WTC11 (cell line): Measurements from ENCODE around the gene SLC34A1. TPM values are rescaled to one million over a fixed set of nuclear protein-coding genes. Genes with fewer than 3 reads are reported as not detected.

Experiments
- ATAC-seq: fragments of 200-7000 bp; cut with Tn5 transposase; 2 replicates; pipeline ENCODE4 v1.10.0; 2021; ENCODE audit warnings: mild to moderate bottlenecking, moderate library complexity
- CTCF ChIA-PET: fragments of 300-600 bp; sonication (Branson Sonifier 250); formaldehyde crosslinking; loops from one replicate; lab custom pipeline; 2021; ENCODE audit warnings: antibody characterized with exemption; lab: Charles Lee
- POLR2A ChIA-PET: fragments of 350-600 bp; sonication (Branson Sonifier 250); formaldehyde crosslinking; loops from one replicate; lab custom pipeline; 2021; ENCODE audit warnings: antibody characterized with exemption; lab: Charles Lee
- DNase-seq: peaks from one replicate; pipeline ENCODE4 v3.0.0; 2021; ENCODE audit warnings: low spot score
- H3K27ac Mint-ChIP-seq: 2 replicates; pipeline ENCODE4 v1.8.0; 2021; ENCODE audit warnings: mixed read lengths
- H3K27me3 Mint-ChIP-seq: 2 replicates; pipeline ENCODE4 v1.8.0; 2021; ENCODE audit warnings: low read depth, mild to moderate bottlenecking, moderate library complexity, mixed read lengths
- H3K36me3 Mint-ChIP-seq: 2 replicates; pipeline ENCODE4 v1.8.0; 2021; ENCODE audit warnings: mixed read lengths
- H3K4me1 Mint-ChIP-seq: 2 replicates; pipeline ENCODE4 v1.8.0; 2022; ENCODE audit warnings: mixed read lengths
- H3K4me3 Mint-ChIP-seq: 2 replicates; pipeline ENCODE4 v1.8.0; 2021; ENCODE audit warnings: mild to moderate bottlenecking, moderate library complexity, mixed read lengths
- H3K9me3 Mint-ChIP-seq: 2 replicates; pipeline ENCODE4 v1.8.0; 2021; ENCODE audit warnings: mixed read lengths
- AR ChIP-seq: fragments of 250-450 bp; sonication (Bioruptor Pico); IDR thresholded peaks from 2 replicates; pipeline ENCODE4 v1.9.0; 2021; ENCODE audit warnings: mild to moderate bottlenecking
- ATF1 ChIP-seq: sonication (generic); formaldehyde crosslinking; IDR thresholded peaks from 2 replicates; pipeline ENCODE4 v1.8.1; 2023; ENCODE audit warnings: mild to moderate bottlenecking, moderate library complexity, missing genetic modification reagents
- E2F5 ChIP-seq: sonication (generic); formaldehyde crosslinking; IDR thresholded peaks from 2 replicates; pipeline ENCODE4 v1.8.1; 2022; ENCODE audit warnings: mild to moderate bottlenecking, moderate library complexity, missing genetic modification reagents
- ESRRA ChIP-seq: sonication (generic); formaldehyde crosslinking; IDR thresholded peaks from 2 replicates; pipeline ENCODE4 v1.8.1; 2022; ENCODE audit warnings: mild to moderate bottlenecking, missing genetic modification reagents, borderline replicate concordance
- FOXJ3 ChIP-seq: sonication (generic); formaldehyde crosslinking; IDR thresholded peaks from 2 replicates; pipeline ENCODE4 v1.9.0; 2021; ENCODE audit warnings: missing genetic modification reagents, mild to moderate bottlenecking, borderline replicate concordance
- FOXK1 ChIP-seq: sonication (generic); formaldehyde crosslinking; IDR thresholded peaks from 2 replicates; pipeline ENCODE4 v1.8.0; 2022; ENCODE audit warnings: mild to moderate bottlenecking, moderate library complexity, missing genetic modification reagents
- GABPB1 ChIP-seq: sonication (generic); formaldehyde crosslinking; IDR thresholded peaks from 2 replicates; pipeline ENCODE4 v1.8.1; 2023; ENCODE audit warnings: mild to moderate bottlenecking, missing genetic modification reagents
- MXD4 ChIP-seq: fragments of 250-450 bp; sonication (Bioruptor Pico); IDR thresholded peaks from 2 replicates; pipeline ENCODE4 v1.8.0; 2021; ENCODE audit warnings: mild to moderate bottlenecking, moderate library complexity, borderline replicate concordance
- NFE2L1 ChIP-seq: sonication (generic); formaldehyde crosslinking; IDR thresholded peaks from 2 replicates; pipeline ENCODE4 v1.8.1; 2023; ENCODE audit warnings: missing genetic modification reagents
- NR2C2 ChIP-seq: sonication (generic); formaldehyde crosslinking; IDR thresholded peaks from 2 replicates; pipeline ENCODE4 v1.8.0; 2022; ENCODE audit warnings: mild to moderate bottlenecking, missing genetic modification reagents
- PRRX2 ChIP-seq: fragments of 250-450 bp; sonication (Bioruptor Pico); IDR thresholded peaks from 2 replicates; pipeline ENCODE4 v1.8.0; 2021; ENCODE audit warnings: mild to moderate bottlenecking
- SOX15 ChIP-seq: fragments of 250-450 bp; sonication (Bioruptor Pico); IDR thresholded peaks from 2 replicates; pipeline ENCODE4 v1.9.0; 2021; ENCODE audit warnings: mild to moderate bottlenecking
- TEAD1 ChIP-seq: sonication (generic); formaldehyde crosslinking; IDR thresholded peaks from 2 replicates; pipeline ENCODE4 v1.8.0; 2022; ENCODE audit warnings: mild to moderate bottlenecking, missing genetic modification reagents
- ZNF219 ChIP-seq: sonication (generic); formaldehyde crosslinking; IDR thresholded peaks from 2 replicates; pipeline ENCODE4 v1.8.0; 2023; ENCODE audit warnings: missing genetic modification reagents, mild to moderate bottlenecking, borderline replicate concordance
- ZNF232 ChIP-seq: sonication (generic); formaldehyde crosslinking; IDR thresholded peaks from 2 replicates; pipeline ENCODE4 v1.8.0; 2022; ENCODE audit warnings: mild to moderate bottlenecking, missing genetic modification reagents
- ZNF396 ChIP-seq: fragments of 250-450 bp; sonication (Bioruptor Pico); IDR thresholded peaks from 2 replicates; pipeline ENCODE4 v1.8.0; 2021; ENCODE audit warnings: mild to moderate bottlenecking, moderate library complexity, borderline replicate concordance
- ZNF423 ChIP-seq: fragments of 250-450 bp; sonication (Bioruptor Pico); IDR thresholded peaks from 2 replicates; pipeline ENCODE4 v2.1.2; 2022; ENCODE audit warnings: mild to moderate bottlenecking, moderate library complexity
- total RNA-seq: library from RNA; stranded (reverse); gene quantifications from 3 replicates; pipeline ENCODE4 v1.2.3, GENCODE V29; 2021
- TF ChIP-seq, protein P1 (sequence below): fragments of 250-450 bp; sonication (Bioruptor Pico); IDR thresholded peaks from 2 replicates; pipeline ENCODE4 v1.8.0; 2021; ENCODE audit warnings: mild to moderate bottlenecking
- TF ChIP-seq, protein P2 (sequence below): fragments of 250-450 bp; sonication (Bioruptor Pico); IDR thresholded peaks from 2 replicates; pipeline ENCODE4 v1.9.0; 2021; ENCODE audit warnings: mild to moderate bottlenecking, borderline replicate concordance
- TF ChIP-seq, protein P3 (sequence below): sonication (generic); formaldehyde crosslinking; IDR thresholded peaks from 2 replicates; pipeline ENCODE4 v1.8.1; 2022; ENCODE audit warnings: low read depth, missing genetic modification reagents, borderline replicate concordance

The SLC34A1 gene
- total RNA-seq, 1 experiment from 2014 or later: not detected

GRCh38 chr5:177393990-177394389, 9.8 kb downstream of the SLC34A1 start:
- ChIA-PET POLR2A (interaction anchor here (0.6 to 1.5 kb wide), 3 partner anchors 9 to 64 kb away, joined by 3 to 6 read pairs (median 4); no protein-coding TSS in a partner anchor), CTCF (interaction anchor here (0.6 to 9.6 kb wide), 7 partner anchors 9 to 167 kb away, joined by 3 to 216 read pairs (median 5); partner anchors contain the start of gene PFN3)
- ATAC-seq: no peak
- no peak for TF ChIP-seq ZNF232
- Mint-ChIP-seq H3K36me3 (no peaks in the 10 kb centered on the region), H3K27me3 (peaks cover 20% of the 10 kb centered on the region), H3K4me3 (no peak overlapping the region), H3K9me3 (no peaks in the 10 kb centered on the region), H3K4me1 (peaks cover 36% of the 10 kb centered on the region), H3K27ac (no peak overlapping the region)
- DNase-seq: no peak

GRCh38 chr5:177396078-177396477, 11.8 kb downstream of the SLC34A1 start:
- peaks cover 23% of the 10 kb centered on the region for H3K4me1 Mint-ChIP-seq
- H3K27me3 Mint-ChIP-seq: peaks cover 11% of the 10 kb centered on the region
- TF ChIP-seq FOXJ3 (CRISPR knock-in tag) (no peak), FOXK1 (CRISPR knock-in tag) (no peak), PRRX2 (CRISPR knock-in tag) (no peak), NR2C2 (CRISPR knock-in tag) (no peak), AR (CRISPR knock-in tag) (no peak), ZNF423 (CRISPR knock-in tag) (no peak), GABPB1 (CRISPR knock-in tag) (no peak), MXD4 (CRISPR knock-in tag) (no peak), ATF1 (CRISPR knock-in tag) (no peak), NFE2L1 (CRISPR knock-in tag) (no peak), SOX15 (CRISPR knock-in tag) (no peak), TEAD1 (CRISPR knock-in tag) (no peak), E2F5 (CRISPR knock-in tag) (no peak), ESRRA (CRISPR knock-in tag) (no peak), ZNF219 (CRISPR knock-in tag) (no peak), ZNF396 (CRISPR knock-in tag) (no peak)
- TF ChIP-seq, protein P1, sequence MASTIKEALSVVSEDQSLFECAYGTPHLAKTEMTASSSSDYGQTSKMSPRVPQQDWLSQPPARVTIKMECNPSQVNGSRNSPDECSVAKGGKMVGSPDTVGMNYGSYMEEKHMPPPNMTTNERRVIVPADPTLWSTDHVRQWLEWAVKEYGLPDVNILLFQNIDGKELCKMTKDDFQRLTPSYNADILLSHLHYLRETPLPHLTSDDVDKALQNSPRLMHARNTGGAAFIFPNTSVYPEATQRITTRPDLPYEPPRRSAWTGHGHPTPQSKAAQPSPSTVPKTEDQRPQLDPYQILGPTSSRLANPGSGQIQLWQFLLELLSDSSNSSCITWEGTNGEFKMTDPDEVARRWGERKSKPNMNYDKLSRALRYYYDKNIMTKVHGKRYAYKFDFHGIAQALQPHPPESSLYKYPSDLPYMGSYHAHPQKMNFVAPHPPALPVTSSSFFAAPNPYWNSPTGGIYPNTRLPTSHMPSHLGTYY (CRISPR knock-in tag): no peak
- TF ChIP-seq, protein P2, sequence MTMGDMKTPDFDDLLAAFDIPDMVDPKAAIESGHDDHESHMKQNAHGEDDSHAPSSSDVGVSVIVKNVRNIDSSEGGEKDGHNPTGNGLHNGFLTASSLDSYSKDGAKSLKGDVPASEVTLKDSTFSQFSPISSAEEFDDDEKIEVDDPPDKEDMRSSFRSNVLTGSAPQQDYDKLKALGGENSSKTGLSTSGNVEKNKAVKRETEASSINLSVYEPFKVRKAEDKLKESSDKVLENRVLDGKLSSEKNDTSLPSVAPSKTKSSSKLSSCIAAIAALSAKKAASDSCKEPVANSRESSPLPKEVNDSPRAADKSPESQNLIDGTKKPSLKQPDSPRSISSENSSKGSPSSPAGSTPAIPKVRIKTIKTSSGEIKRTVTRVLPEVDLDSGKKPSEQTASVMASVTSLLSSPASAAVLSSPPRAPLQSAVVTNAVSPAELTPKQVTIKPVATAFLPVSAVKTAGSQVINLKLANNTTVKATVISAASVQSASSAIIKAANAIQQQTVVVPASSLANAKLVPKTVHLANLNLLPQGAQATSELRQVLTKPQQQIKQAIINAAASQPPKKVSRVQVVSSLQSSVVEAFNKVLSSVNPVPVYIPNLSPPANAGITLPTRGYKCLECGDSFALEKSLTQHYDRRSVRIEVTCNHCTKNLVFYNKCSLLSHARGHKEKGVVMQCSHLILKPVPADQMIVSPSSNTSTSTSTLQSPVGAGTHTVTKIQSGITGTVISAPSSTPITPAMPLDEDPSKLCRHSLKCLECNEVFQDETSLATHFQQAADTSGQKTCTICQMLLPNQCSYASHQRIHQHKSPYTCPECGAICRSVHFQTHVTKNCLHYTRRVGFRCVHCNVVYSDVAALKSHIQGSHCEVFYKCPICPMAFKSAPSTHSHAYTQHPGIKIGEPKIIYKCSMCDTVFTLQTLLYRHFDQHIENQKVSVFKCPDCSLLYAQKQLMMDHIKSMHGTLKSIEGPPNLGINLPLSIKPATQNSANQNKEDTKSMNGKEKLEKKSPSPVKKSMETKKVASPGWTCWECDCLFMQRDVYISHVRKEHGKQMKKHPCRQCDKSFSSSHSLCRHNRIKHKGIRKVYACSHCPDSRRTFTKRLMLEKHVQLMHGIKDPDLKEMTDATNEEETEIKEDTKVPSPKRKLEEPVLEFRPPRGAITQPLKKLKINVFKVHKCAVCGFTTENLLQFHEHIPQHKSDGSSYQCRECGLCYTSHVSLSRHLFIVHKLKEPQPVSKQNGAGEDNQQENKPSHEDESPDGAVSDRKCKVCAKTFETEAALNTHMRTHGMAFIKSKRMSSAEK (CRISPR knock-in tag): no peak
- TF ChIP-seq, protein P3, sequence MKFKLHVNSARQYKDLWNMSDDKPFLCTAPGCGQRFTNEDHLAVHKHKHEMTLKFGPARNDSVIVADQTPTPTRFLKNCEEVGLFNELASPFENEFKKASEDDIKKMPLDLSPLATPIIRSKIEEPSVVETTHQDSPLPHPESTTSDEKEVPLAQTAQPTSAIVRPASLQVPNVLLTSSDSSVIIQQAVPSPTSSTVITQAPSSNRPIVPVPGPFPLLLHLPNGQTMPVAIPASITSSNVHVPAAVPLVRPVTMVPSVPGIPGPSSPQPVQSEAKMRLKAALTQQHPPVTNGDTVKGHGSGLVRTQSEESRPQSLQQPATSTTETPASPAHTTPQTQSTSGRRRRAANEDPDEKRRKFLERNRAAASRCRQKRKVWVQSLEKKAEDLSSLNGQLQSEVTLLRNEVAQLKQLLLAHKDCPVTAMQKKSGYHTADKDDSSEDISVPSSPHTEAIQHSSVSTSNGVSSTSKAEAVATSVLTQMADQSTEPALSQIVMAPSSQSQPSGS: no peak
- no peak overlapping the region for H3K4me3 Mint-ChIP-seq
- ChIA-PET CTCF (interaction anchor here (1.9 kb wide), 1 partner anchor 25 kb away, joined by 4 read pairs; no protein-coding TSS in a partner anchor), POLR2A (no interaction called here)
- ATAC-seq (peak; percentile 33), DNase-seq (no peak)
- H3K9me3 Mint-ChIP-seq: no peaks in the 10 kb centered on the region
- no peaks in the 10 kb centered on the region for H3K36me3 Mint-ChIP-seq
- no peak overlapping the region for H3K27ac Mint-ChIP-seq
